NB4 (cell line): ENCODE measurements around the gene AFMID.

Experiments used
- DNase-seq: peaks from one replicate; pipeline ENCODE4 v3.0.0; 2010; ENCODE audit warnings: low read depth
- H3K4me3 ChIP-seq: one replicate; pipeline ENCODE4 v1.5.1; 2011; ENCODE audit warnings: mild to moderate bottlenecking, low read depth, low read length, moderate library complexity
- MYC ChIP-seq: IDR thresholded peaks from 2 replicates; pipeline ENCODE4 v1.6.1; 2011; ENCODE audit warnings: low read depth, low read length
- POLR2A ChIP-seq: IDR thresholded peaks from 2 replicates; pipeline ENCODE4 v1.6.1; 2011; ENCODE audit warnings: mild to moderate bottlenecking; ENCODE audit not compliant: insufficient read length; ENCODE audit errors: extremely low read depth
- TF ChIP-seq, protein P1 (sequence below): IDR thresholded peaks from one replicate; pipeline ENCODE4 v1.5.1; 2012; ENCODE audit warnings: low read depth, low read length
- TF ChIP-seq, protein P2 (sequence below): IDR thresholded peaks from 2 replicates; pipeline ENCODE4 v1.6.1; 2011; ENCODE audit warnings: low read depth, low read length

Gene AFMID

DNA sequence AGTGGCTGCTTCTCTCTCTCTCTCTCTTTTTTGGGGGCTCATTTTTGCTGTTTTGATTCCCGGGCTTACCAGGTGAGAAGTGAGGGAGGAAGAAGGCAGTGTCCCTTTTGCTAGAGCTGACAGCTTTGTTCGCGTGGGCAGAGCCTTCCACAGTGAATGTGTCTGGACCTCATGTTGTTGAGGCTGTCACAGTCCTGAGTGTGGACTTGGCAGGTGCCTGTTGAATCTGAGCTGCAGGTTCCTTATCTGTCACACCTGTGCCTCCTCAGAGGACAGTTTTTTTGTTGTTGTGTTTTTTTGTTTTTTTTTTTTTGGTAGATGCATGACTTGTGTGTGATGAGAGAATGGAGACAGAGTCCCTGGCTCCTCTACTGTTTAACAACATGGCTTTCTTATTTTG, 36.6 kb downstream of the AFMID start:
- TF ChIP-seq, protein P1, sequence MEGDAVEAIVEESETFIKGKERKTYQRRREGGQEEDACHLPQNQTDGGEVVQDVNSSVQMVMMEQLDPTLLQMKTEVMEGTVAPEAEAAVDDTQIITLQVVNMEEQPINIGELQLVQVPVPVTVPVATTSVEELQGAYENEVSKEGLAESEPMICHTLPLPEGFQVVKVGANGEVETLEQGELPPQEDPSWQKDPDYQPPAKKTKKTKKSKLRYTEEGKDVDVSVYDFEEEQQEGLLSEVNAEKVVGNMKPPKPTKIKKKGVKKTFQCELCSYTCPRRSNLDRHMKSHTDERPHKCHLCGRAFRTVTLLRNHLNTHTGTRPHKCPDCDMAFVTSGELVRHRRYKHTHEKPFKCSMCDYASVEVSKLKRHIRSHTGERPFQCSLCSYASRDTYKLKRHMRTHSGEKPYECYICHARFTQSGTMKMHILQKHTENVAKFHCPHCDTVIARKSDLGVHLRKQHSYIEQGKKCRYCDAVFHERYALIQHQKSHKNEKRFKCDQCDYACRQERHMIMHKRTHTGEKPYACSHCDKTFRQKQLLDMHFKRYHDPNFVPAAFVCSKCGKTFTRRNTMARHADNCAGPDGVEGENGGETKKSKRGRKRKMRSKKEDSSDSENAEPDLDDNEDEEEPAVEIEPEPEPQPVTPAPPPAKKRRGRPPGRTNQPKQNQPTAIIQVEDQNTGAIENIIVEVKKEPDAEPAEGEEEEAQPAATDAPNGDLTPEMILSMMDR: no peak
- no peak for TF ChIP-seq POLR2A
- TF ChIP-seq MYC: no peak
- TF ChIP-seq, protein P2, sequence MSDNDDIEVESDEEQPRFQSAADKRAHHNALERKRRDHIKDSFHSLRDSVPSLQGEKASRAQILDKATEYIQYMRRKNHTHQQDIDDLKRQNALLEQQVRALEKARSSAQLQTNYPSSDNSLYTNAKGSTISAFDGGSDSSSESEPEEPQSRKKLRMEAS: no peak
- H3K4me3 ChIP-seq: no peak overlapping the region
- no peak for DNase-seq

DNA sequence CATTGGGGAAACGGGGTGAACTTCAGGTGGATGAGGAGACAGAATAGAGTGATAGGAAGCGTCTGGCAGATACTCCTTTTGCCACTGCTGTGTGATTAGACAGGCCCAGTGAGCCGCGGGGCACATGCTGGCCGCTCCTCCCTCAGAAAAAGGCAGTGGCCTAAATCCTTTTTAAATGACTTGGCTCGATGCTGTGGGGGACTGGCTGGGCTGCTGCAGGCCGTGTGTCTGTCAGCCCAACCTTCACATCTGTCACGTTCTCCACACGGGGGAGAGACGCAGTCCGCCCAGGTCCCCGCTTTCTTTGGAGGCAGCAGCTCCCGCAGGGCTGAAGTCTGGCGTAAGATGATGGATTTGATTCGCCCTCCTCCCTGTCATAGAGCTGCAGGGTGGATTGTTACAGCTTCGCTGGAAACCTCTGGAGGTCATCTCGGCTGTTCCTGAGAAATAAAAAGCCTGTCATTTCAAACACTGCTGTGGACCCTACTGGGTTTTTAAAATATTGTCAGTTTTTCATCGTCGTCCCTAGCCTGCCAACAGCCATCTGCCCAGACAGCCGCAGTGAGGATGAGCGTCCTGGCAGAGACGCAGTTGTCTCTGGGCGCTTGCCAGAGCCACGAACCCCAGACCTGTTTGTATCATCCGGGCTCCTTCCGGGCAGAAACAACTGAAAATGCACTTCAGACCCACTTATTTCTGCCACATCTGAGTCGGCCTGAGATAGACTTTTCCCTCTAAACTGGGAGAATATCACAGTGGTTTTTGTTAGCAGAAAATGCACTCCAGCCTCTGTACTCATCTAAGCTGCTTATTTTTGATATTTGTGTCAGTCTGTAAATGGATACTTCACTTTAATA, 37.3 kb downstream of the AFMID start:
- no peak overlapping the region for H3K4me3 ChIP-seq
- no peak for DNase-seq
- TF ChIP-seq, protein P2: no peak
- no peak for TF ChIP-seq POLR2A
- TF ChIP-seq, protein P1: no peak

DNA sequence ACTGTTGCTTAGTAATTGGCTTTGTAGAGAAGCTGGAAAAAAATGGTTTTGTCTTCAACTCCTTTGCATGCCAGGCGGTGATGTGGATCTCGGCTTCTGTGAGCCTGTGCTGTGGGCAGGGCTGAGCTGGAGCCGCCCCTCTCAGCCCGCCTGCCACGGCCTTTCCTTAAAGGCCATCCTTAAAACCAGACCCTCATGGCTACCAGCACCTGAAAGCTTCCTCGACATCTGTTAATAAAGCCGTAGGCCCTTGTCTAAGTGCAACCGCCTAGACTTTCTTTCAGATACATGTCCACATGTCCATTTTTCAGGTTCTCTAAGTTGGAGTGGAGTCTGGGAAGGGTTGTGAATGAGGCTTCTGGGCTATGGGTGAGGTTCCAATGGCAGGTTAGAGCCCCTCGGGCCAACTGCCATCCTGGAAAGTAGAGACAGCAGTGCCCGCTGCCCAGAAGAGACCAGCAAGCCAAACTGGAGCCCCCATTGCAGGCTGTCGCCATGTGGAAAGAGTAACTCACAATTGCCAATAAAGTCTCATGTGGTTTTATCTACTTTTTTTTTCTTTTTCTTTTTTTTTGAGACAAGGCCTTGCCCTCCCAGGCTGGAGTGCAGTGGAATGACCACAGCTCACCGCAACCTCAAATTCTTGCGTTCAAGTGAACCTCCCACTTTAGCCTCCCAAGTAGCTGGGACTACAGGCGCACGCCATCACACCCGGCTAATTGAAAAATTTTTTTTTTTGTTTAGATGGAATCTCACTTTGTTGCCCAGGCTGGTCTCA, 38.1 kb downstream of the AFMID start:
- no peak overlapping the region for H3K4me3 ChIP-seq
- no peak for DNase-seq
- TF ChIP-seq POLR2A (no peak), MYC (no peak)
- TF ChIP-seq, protein P2: no peak
- TF ChIP-seq, protein P1: no peak

DNA sequence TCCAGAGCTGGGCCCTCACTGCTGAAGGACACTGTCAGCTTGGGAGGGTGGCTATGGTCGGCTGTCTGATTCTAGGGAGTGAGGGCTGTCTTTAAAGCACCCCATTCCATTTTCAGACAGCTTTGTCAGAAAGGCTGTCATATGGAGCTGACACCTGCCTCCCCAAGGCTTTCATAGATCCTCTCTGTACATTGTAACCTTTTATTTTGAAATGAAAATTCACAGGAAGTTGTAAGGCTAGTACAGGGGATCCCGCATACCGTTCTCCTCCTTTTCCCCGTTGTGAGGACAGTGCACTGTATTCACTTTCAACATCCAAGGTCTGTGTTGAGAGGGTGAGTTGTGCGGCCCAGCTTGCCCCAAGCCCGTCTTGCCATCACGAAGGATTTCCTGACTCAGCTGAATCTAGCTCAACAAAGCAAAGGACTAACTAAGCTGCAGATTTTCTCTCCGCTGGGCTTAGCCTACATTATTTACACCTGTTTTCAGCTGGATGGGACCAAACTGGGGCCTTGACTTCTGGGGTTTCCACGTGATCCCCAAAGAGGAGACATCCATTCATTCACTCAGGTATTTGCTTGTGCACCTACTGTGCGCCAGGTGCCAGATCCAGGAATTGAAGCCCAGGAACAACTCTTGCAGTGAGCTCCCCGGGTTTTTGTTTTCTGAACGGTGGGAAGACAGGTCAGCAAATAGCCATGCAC, 39.0 kb downstream of the AFMID start:
- TF ChIP-seq, protein P2: no peak
- TF ChIP-seq POLR2A: no peak
- TF ChIP-seq, protein P1: no peak
- no peak for TF ChIP-seq MYC
- H3K4me3 ChIP-seq: no peak overlapping the region
- DNase-seq: no peak

DNA sequence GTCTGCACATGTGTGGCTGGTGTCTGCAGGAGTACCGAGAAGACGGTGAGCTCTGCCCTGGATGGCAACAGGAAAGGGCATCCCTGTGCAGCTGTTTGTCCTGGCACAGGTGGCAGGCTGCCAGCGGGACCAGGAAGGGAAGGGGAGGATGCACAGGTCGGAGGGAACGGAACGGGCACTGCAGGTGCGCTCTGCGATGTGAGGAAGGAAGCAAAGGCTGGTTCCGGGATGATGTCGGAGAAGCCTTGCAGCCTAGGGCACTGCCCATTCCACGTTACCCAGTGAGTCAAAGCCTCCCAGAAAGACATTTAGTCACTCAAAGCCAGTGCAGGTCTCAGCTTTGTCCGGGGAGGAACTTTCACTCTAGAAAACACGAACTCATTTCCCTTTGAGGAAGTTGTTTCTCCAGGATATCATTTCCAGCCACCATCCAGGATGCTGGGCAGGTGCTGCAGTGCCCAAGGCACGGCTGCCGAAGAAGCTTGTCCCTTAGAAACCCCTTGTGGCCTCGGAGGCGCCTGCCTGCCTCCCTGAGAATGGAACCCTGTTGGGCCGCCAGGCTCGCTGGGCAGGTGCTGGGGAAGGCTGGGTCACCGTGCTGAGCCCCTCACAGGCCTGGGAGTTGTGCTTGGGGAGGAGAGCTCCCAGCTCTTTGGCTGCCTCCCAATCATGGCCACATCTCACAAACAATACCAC, 39.7 kb downstream of the AFMID start:
- TF ChIP-seq, protein P1: no peak
- no peak for TF ChIP-seq POLR2A
- TF ChIP-seq, protein P2: no peak
- no peak for TF ChIP-seq MYC
- H3K4me3 ChIP-seq: no peak overlapping the region
- no peak for DNase-seq
